Astrocyte (in vitro differentiated cells and primary cell): ENCODE results near the gene CLMN. TPM values are rescaled to one million over a fixed set of nuclear protein-coding genes. Genes with fewer than 3 reads are reported as not detected.

Source experiments
- DNase-seq: peaks from one replicate; pipeline ENCODE4 v3.0.0-alpha.2; 2010; ENCODE audit warnings: low read depth
- FAIRE-seq: peaks from 2 replicates; lab custom pipeline; 2011; peaks lifted over from hg19 to GRCh38; lab: Jason Lieb, UNC
- H2AFZ ChIP-seq: 2 replicates; pipeline ENCODE4 v1.6.0; 2012; ENCODE audit warnings: low read depth, low read length, inconsistent platforms
- H3K27ac ChIP-seq: 2 replicates; pipeline ENCODE4 v1.5.1; 2011; ENCODE audit warnings: low read depth, low read length, inconsistent platforms
- H3K27me3 ChIP-seq: 2 replicates; pipeline ENCODE4 v1.6.0; 2011; ENCODE audit warnings: low read length, inconsistent platforms; ENCODE audit not compliant: insufficient read depth
- H3K36me3 ChIP-seq: 2 replicates; pipeline ENCODE4 v1.5.1; 2011; ENCODE audit warnings: low read length, inconsistent platforms; ENCODE audit not compliant: insufficient read depth
- H3K4me1 ChIP-seq: 2 replicates; pipeline ENCODE4 v1.5.1; 2011; ENCODE audit warnings: low read length, inconsistent platforms; ENCODE audit not compliant: insufficient read depth
- H3K4me2 ChIP-seq: 2 replicates; pipeline ENCODE4 v1.6.0; 2012; ENCODE audit warnings: low read length, inconsistent platforms
- H3K4me3 ChIP-seq: 2 replicates; pipeline ENCODE4 v1.5.1; 2011; ENCODE audit warnings: low read depth, mild to moderate bottlenecking, low read length, inconsistent platforms; ENCODE audit not compliant: insufficient read depth
- H3K79me2 ChIP-seq: 2 replicates; pipeline ENCODE4 v1.6.0; 2012; ENCODE audit warnings: mild to moderate bottlenecking, low read length, inconsistent platforms; ENCODE audit not compliant: insufficient read depth
- H3K9ac ChIP-seq: 2 replicates; pipeline ENCODE4 v1.6.0; 2012; ENCODE audit warnings: mild to moderate bottlenecking, low read length, inconsistent platforms
- H3K9me3 ChIP-seq: 2 replicates; pipeline ENCODE4 v1.5.1; 2012; ENCODE audit warnings: low read depth, mild to moderate bottlenecking, low read length, inconsistent platforms; ENCODE audit not compliant: insufficient read depth
- H4K20me1 ChIP-seq: 2 replicates; pipeline ENCODE4 v1.6.0; 2012; ENCODE audit warnings: low read length, inconsistent platforms; ENCODE audit not compliant: insufficient read depth
- H3K27ac Mint-ChIP-seq: one replicate; pipeline ENCODE4 v1.8.0; 2021; ENCODE audit warnings: mild to moderate bottlenecking, mixed read lengths; ENCODE audit not compliant: unreplicated experiment
- H3K27me3 Mint-ChIP-seq: one replicate; pipeline ENCODE4 v1.8.0; 2021; ENCODE audit warnings: low read depth, mixed read lengths; ENCODE audit not compliant: unreplicated experiment
- H3K36me3 Mint-ChIP-seq: one replicate; pipeline ENCODE4 v1.8.0; 2021; ENCODE audit warnings: low read depth, mixed read lengths; ENCODE audit not compliant: unreplicated experiment
- H3K4me1 Mint-ChIP-seq: one replicate; pipeline ENCODE4 v1.8.0; 2021; ENCODE audit warnings: low read depth, mixed read lengths; ENCODE audit not compliant: unreplicated experiment
- H3K4me3 Mint-ChIP-seq: one replicate; pipeline ENCODE4 v1.8.0; 2021; ENCODE audit warnings: mild to moderate bottlenecking, moderate library complexity, mixed read lengths; ENCODE audit not compliant: unreplicated experiment
- H3K9me3 Mint-ChIP-seq: one replicate; pipeline ENCODE4 v1.8.0; 2021; ENCODE audit warnings: mild to moderate bottlenecking, mixed read lengths; ENCODE audit not compliant: unreplicated experiment
- EZH2 ChIP-seq: IDR thresholded peaks from 2 replicates; pipeline ENCODE4 v1.6.1; 2012; ENCODE audit warnings: mild to moderate bottlenecking, low read length, inconsistent platforms; ENCODE audit not compliant: insufficient read depth
- total RNA-seq: library from RNA; stranded (reverse); gene quantifications from 2 replicates; pipeline ENCODE4 v1.2.1, GENCODE V29; 2021
- TF ChIP-seq, protein P1 (sequence below): IDR thresholded peaks from 2 replicates; pipeline ENCODE4 v1.5.1; 2011; ENCODE audit warnings: low read depth, mild to moderate bottlenecking, inconsistent platforms, low read length, moderate library complexity; ENCODE audit not compliant: insufficient read depth

CLMN gene
- total RNA-seq, 1 donor from 2014 or later = 14.0 TPM

- Histone ChIP-seq H3K4me3 (no peak overlapping the region), H3K36me3 (no peaks in the 10 kb centered on the region), H2AFZ (no peak overlapping the region), H3K79me2 (no peaks in the 10 kb centered on the region), H3K9ac (no peak overlapping the region), H3K4me1 (no peaks in the 10 kb centered on the region), H3K9me3 (no peaks in the 10 kb centered on the region), H3K27me3 (no peaks in the 10 kb centered on the region), H3K4me2 (no peak overlapping the region), H3K27ac (no peak overlapping the region), H4K20me1 (no peaks in the 10 kb centered on the region)
- Mint-ChIP-seq H3K9me3 (no peaks in the 10 kb centered on the region), H3K27ac (no peak overlapping the region), H3K4me3 (no peak overlapping the region), H3K27me3 (no peaks in the 10 kb centered on the region), H3K4me1 (peaks cover 6% of the 10 kb centered on the region), H3K36me3 (no peaks in the 10 kb centered on the region)
- TF ChIP-seq EZH2 = no peak
- TF ChIP-seq, protein P1, sequence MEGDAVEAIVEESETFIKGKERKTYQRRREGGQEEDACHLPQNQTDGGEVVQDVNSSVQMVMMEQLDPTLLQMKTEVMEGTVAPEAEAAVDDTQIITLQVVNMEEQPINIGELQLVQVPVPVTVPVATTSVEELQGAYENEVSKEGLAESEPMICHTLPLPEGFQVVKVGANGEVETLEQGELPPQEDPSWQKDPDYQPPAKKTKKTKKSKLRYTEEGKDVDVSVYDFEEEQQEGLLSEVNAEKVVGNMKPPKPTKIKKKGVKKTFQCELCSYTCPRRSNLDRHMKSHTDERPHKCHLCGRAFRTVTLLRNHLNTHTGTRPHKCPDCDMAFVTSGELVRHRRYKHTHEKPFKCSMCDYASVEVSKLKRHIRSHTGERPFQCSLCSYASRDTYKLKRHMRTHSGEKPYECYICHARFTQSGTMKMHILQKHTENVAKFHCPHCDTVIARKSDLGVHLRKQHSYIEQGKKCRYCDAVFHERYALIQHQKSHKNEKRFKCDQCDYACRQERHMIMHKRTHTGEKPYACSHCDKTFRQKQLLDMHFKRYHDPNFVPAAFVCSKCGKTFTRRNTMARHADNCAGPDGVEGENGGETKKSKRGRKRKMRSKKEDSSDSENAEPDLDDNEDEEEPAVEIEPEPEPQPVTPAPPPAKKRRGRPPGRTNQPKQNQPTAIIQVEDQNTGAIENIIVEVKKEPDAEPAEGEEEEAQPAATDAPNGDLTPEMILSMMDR = no peak
- FAIRE-seq = no peak
- no peak for DNase-seq
These were observed 28.8 kb upstream of the CLMN start for GRCh38 chr14:95348395-95349080.

DNA sequence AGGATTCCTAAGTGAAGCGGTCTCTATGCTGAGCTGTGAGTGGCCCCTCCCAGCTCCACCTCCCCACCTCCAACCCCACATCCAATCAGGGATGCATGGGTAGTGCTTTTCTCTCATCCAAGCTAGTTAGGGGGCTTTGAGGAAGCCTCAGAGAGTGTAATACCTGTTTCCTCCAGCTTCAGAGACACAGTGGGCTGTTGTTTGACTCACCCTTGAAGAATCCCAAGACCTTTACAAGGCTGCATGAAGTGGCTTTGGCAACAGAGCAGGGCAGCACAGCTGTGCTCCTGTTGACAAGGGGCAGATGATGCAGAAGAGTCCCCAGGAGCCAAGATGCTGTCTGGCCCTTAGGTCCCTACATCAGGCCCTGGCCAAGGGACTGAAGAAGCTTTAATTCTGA, 27.1 kb upstream of the CLMN start:
- no peaks in the 10 kb centered on the region for H3K27me3 ChIP-seq
- no peaks in the 10 kb centered on the region for H3K9me3 ChIP-seq
- no peak overlapping the region for H3K27ac ChIP-seq
- Mint-ChIP-seq H3K4me3 (no peak overlapping the region), H3K27me3 (no peaks in the 10 kb centered on the region), H3K4me1 (peaks cover 6% of the 10 kb centered on the region), H3K9me3 (no peaks in the 10 kb centered on the region), H3K27ac (peak overlapping the region; percentile 53), H3K36me3 (no peaks in the 10 kb centered on the region)
- no peak overlapping the region for H3K4me3 ChIP-seq
- no peak overlapping the region for H2AFZ ChIP-seq
- TF ChIP-seq, protein P1 = no peak
- no peak for TF ChIP-seq EZH2
- no peak overlapping the region for H3K9ac ChIP-seq
- DNase-seq = peak; percentile 3
- no peak for FAIRE-seq
- H3K36me3 ChIP-seq = no peaks in the 10 kb centered on the region
- no peaks in the 10 kb centered on the region for H3K4me1 ChIP-seq
- no peaks in the 10 kb centered on the region for H3K79me2 ChIP-seq
- no peaks in the 10 kb centered on the region for H4K20me1 ChIP-seq
- no peak overlapping the region for H3K4me2 ChIP-seq

DNA sequence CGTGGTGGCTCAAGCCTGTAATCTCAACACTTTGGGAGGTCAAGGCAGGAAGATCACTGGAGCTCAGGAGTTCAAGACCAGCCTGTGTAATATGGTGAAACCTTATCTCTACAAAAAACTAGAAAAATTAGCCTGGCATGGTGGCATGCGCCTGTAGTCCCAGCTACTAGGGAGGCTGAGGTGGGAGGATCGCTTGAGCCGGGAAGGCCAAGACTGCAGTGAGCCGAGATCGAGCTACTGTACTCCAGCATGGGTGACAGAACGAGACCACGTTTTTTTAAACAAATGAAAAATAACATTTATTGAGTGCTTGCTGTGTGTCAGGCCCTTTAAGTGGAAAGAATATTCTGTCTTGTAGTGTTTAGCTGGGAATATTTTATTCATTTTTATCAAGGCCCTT, 26.6 kb upstream of the CLMN start:
- no peak overlapping the region for H3K9ac ChIP-seq
- DNase-seq = no peak
- no peaks in the 10 kb centered on the region for H3K36me3 ChIP-seq
- no peaks in the 10 kb centered on the region for H3K9me3 ChIP-seq
- Mint-ChIP-seq H3K4me3 (no peak overlapping the region), H3K9me3 (no peaks in the 10 kb centered on the region), H3K27me3 (no peaks in the 10 kb centered on the region), H3K36me3 (no peaks in the 10 kb centered on the region), H3K4me1 (peaks cover 6% of the 10 kb centered on the region), H3K27ac (peak overlapping the region; percentile 53)
- no peak overlapping the region for H2AFZ ChIP-seq
- no peak overlapping the region for H3K4me2 ChIP-seq
- H3K27me3 ChIP-seq = no peaks in the 10 kb centered on the region
- no peaks in the 10 kb centered on the region for H4K20me1 ChIP-seq
- FAIRE-seq = no peak
- H3K4me1 ChIP-seq = no peaks in the 10 kb centered on the region
- H3K27ac ChIP-seq = no peak overlapping the region
- no peak overlapping the region for H3K4me3 ChIP-seq
- H3K79me2 ChIP-seq = no peaks in the 10 kb centered on the region
- no peak for TF ChIP-seq EZH2
- TF ChIP-seq, protein P1 = no peak
